Smooth muscle cell (in vitro differentiated cells): ENCODE data around the gene SLC10A7. TPM values are rescaled to one million over a fixed set of nuclear protein-coding genes. Genes with fewer than 3 reads are reported as not detected.

ENCODE experiments used
- DNase-seq: peaks from one replicate; lab custom pipeline; 2025; ENCODE audit not compliant: unreplicated experiment; lab: John Stamatoyannopoulos, UW
- H2AFZ ChIP-seq: fragments of 200-600 bp; sonication (generic); 2 replicates; pipeline ENCODE4 v1.6.0; 2016; ENCODE audit warnings: antibody characterized with exemption, low read depth, mild to moderate bottlenecking
- H3F3A ChIP-seq: fragments of 200-600 bp; sonication (generic); 2 replicates; pipeline ENCODE4 v1.6.0; 2017; ENCODE audit warnings: antibody characterized with exemption, low read depth
- H3K27ac ChIP-seq: fragments of 200-600 bp; sonication (generic); 2 replicates; pipeline ENCODE4 v1.5.1; 2016; ENCODE audit warnings: low read depth, mild to moderate bottlenecking
- H3K27me3 ChIP-seq: fragments of 200-600 bp; sonication (generic); 2 replicates; pipeline ENCODE4 v1.6.1; 2016; ENCODE audit warnings: low read depth, mild to moderate bottlenecking
- H3K36me3 ChIP-seq: fragments of 200-600 bp; sonication (generic); 2 replicates; pipeline ENCODE4 v1.5.1; 2016; ENCODE audit warnings: low read depth
- H3K4me1 ChIP-seq: fragments of 200-600 bp; sonication (generic); 2 replicates; pipeline ENCODE4 v1.5.1; 2016; ENCODE audit warnings: low read depth
- H3K4me2 ChIP-seq: fragments of 200-600 bp; sonication (generic); 2 replicates; pipeline ENCODE4 v1.6.0; 2016; ENCODE audit warnings: mild to moderate bottlenecking
- H3K4me3 ChIP-seq: fragments of 200-600 bp; sonication (generic); 2 replicates; pipeline ENCODE4 v1.5.1; 2016; ENCODE audit warnings: mild to moderate bottlenecking
- H3K79me2 ChIP-seq: fragments of 200-600 bp; sonication (generic); 2 replicates; pipeline ENCODE4 v1.6.0; 2016; ENCODE audit warnings: low read depth, mild to moderate bottlenecking
- H3K9ac ChIP-seq: fragments of 200-600 bp; sonication (generic); 2 replicates; pipeline ENCODE4 v1.6.0; 2016; ENCODE audit warnings: low read depth
- H3K9me3 ChIP-seq: fragments of 200-600 bp; sonication (generic); replicated peaks from 2 replicates; pipeline ENCODE4 v1.5.1; 2016; ENCODE audit warnings: low read depth
- H4K20me1 ChIP-seq: fragments of 200-600 bp; sonication (generic); 2 replicates; pipeline ENCODE4 v1.6.0; 2016; ENCODE audit warnings: low read depth
- CTCF ChIP-seq: fragments of 200-600 bp; sonication (generic); IDR thresholded peaks from 2 replicates; pipeline ENCODE4 v1.5.1; 2017; ENCODE audit warnings: borderline replicate concordance, mild to moderate bottlenecking, antibody characterized with exemption; ENCODE audit not compliant: insufficient read depth, poor library complexity, severe bottlenecking
- WGBS: methylation state at CpG from one replicate; pipeline ENCODE4 v1.1.7; 2016; ENCODE audit warnings: low lambda C conversion rate; 5-methylcytosine and 5-hydroxymethylcytosine counted together
- polyA plus RNA-seq: library from polyadenylated mRNA; unstranded; fragments of >200 nt; fragmentation: Nextera tagmentation; extraction: Ambion mirVana; gene quantifications from 2 replicates; pipeline ENCODE4 v1.2.1, GENCODE V29; 2016
- total RNA-seq: library from RNA; depleted of rRNA; stranded (reverse); fragments of >200 nt; gene quantifications from 2 replicates; pipeline ENCODE4 v1.2.3, GENCODE V29; 2014

Gene SLC10A7
- total and polyA plus RNA-seq, 2 experiments from 2014 or later = 10.3 to 24.8 TPM

DNA sequence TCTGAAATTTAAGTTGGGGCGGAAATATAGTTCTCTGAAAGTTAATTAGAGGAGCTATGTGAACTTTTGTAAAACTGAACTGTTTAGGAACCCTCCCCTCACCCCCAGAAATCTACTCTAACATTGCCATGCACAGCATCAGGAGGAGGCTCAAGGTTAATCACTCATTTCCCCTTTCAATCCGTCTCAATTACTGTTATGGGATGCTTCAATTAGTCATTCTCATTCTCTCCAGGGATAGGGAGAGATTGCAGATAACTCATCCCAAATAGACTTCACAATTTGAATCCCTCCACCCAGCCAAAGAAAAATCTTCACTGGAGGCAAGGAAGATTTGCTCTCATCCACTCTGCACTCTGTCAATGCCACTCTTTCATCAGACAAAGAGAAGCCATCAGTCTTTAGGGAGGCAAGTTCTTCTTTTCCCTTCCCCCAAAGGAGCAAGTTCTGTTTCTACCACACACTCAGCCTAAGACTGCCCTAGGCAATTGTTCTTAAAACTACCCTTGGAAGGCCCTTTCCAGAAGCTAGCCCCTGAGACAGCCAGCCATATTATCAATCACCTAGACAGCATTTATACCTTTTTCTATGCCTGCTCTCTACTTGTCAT lies 140.4 kb downstream of the SLC10A7 start:
- DNase-seq = no peak
- no peaks in the 10 kb centered on the region for H3F3A ChIP-seq
- H3K9ac ChIP-seq = no peak overlapping the region

DNA sequence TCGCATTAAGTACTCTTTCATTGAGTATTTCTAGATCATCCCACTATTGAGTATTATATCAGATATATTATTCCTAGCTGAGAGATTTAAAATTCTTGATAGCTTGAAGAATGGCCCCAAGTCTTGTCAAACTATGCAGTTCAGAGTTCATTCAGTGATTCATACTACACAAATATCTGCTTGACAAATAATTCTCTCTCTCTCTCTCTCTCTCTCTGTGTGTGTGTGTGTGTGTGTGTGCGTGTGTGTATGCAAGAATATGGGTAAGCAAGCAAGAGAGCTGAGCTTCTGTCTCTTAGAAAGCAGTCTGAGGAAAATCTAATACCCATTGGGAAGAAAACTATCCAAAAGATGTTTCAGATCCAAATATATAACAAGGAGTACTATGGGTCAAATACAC lies 142.0 kb downstream of the SLC10A7 start:
- no peak for TF ChIP-seq CTCF
- Histone ChIP-seq H3K27ac (no peak overlapping the region), H3F3A (no peaks in the 10 kb centered on the region), H3K4me3 (no peak overlapping the region), H3K36me3 (no peaks in the 10 kb centered on the region), H3K4me1 (no peaks in the 10 kb centered on the region), H3K9ac (no peak overlapping the region), H3K4me2 (no peak overlapping the region), H3K9me3 (no peaks in the 10 kb centered on the region), H3K27me3 (no peaks in the 10 kb centered on the region), H4K20me1 (peaks cover 56% of the 10 kb centered on the region), H3K79me2 (no peaks in the 10 kb centered on the region), H2AFZ (no peak overlapping the region)
- WGBS = 97% methylated on average over 2 of the region's 2 CpGs
- no peak for DNase-seq

More for the DNA sequence above, 140.4 kb downstream of the SLC10A7 start:
- no peaks in the 10 kb centered on the region for H3K4me1 ChIP-seq
- no peak overlapping the region for H3K27ac ChIP-seq
- no peak for TF ChIP-seq CTCF
- H3K4me2 ChIP-seq = no peak overlapping the region
- no peaks in the 10 kb centered on the region for H3K36me3 ChIP-seq
- no peaks in the 10 kb centered on the region for H3K79me2 ChIP-seq
- no peaks in the 10 kb centered on the region for H3K9me3 ChIP-seq
- H2AFZ ChIP-seq = no peak overlapping the region
- peaks cover 61% of the 10 kb centered on the region for H4K20me1 ChIP-seq
- no peak overlapping the region for H3K4me3 ChIP-seq
- 43% methylated on average over 2 of the region's 2 CpGs for WGBS
- H3K27me3 ChIP-seq = no peaks in the 10 kb centered on the region

DNA sequence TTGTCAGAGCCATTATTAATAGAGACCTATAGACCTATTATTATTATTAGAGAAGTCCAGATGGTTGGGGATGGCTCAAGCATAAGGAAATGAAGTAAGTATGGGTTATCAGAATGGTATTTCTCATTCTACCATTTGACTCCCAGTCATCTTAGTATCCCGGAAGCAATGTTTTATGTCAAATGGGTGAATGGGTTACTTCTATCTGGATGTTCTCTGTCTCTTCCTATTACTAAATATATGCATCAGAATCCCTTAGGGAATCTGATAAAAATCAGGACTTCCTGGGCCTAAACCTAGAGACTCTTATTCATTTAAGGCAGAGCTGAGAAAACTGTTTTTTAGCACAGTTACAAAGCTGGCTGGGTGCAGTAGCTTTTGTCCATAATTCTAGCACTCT lies 149.9 kb downstream of the SLC10A7 start:
- peaks cover 82% of the 10 kb centered on the region for H4K20me1 ChIP-seq
- no peak overlapping the region for H3K4me3 ChIP-seq
- no peak for TF ChIP-seq CTCF
- no peak overlapping the region for H3K27ac ChIP-seq
- no peaks in the 10 kb centered on the region for H3K36me3 ChIP-seq
- no peak overlapping the region for H2AFZ ChIP-seq
- no peak for DNase-seq
- H3K4me2 ChIP-seq = no peak overlapping the region
- 89% methylated on average over 1 of the region's 1 CpG for WGBS
- no peaks in the 10 kb centered on the region for H3K27me3 ChIP-seq
- H3K9ac ChIP-seq = no peak overlapping the region
- no peaks in the 10 kb centered on the region for H3K9me3 ChIP-seq
- H3K79me2 ChIP-seq = no peaks in the 10 kb centered on the region
- H3F3A ChIP-seq = no peaks in the 10 kb centered on the region
- no peaks in the 10 kb centered on the region for H3K4me1 ChIP-seq

DNA sequence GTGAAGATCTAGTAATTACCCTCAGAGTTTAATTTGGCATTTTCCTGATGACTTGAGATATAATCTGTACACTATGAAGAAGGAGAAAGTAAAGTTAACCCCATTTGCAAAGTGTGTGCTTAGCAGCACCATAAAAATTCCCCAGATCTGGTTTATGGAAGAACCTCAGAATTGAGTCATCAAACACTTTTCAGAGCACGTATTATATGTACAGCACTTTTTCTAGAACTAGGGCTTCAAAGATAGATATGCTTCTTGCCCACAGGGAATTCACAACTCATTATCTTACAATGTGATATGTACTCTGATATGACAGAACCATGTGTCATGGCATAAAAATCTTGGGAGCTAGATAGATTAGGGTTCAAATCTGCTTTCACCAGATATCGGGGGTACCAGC lies 150.9 kb downstream of the SLC10A7 start:
- 46% methylated on average over 2 of the region's 2 CpGs for WGBS
- no peaks in the 10 kb centered on the region for H3K4me1 ChIP-seq
- no peaks in the 10 kb centered on the region for H3F3A ChIP-seq
- H3K79me2 ChIP-seq = no peaks in the 10 kb centered on the region
- H3K9me3 ChIP-seq = no peaks in the 10 kb centered on the region
- no peak overlapping the region for H3K9ac ChIP-seq
- H3K4me3 ChIP-seq = no peak overlapping the region
- H3K36me3 ChIP-seq = no peaks in the 10 kb centered on the region
- H3K27ac ChIP-seq = no peak overlapping the region
- no peak overlapping the region for H3K4me2 ChIP-seq
- TF ChIP-seq CTCF = no peak
- no peak for DNase-seq
- no peak overlapping the region for H2AFZ ChIP-seq
- peaks cover 84% of the 10 kb centered on the region for H4K20me1 ChIP-seq
- no peaks in the 10 kb centered on the region for H3K27me3 ChIP-seq
